Neuronal stem cell (in vitro differentiated cells): ENCODE measurements around the gene TMCC1.
A peak's percentile ranks its signal among the peaks of the same experiment; 100 is the strongest.

ENCODE experiments used
- DNase-seq: peaks from one replicate; pipeline ENCODE4 v3.0.0-alpha.2; 2013; ENCODE audit warnings: low spot score
- H2AFZ ChIP-seq: one replicate; pipeline ENCODE4 v1.6.1; 2013; ENCODE audit warnings: mild to moderate bottlenecking, low read length, inconsistent platforms
- H2AK5ac ChIP-seq: 2 replicates; pipeline ENCODE4 v1.6.1; 2013; ENCODE audit warnings: low read depth, mild to moderate bottlenecking, inconsistent platforms, low read length, moderate library complexity, mixed read lengths
- H2BK120ac ChIP-seq: 2 replicates; pipeline ENCODE4 v1.6.1; 2013; ENCODE audit warnings: low read depth, mild to moderate bottlenecking, inconsistent platforms, low read length, moderate library complexity, mixed read lengths
- H2BK12ac ChIP-seq: one replicate; pipeline ENCODE4 v1.6.1; 2013; ENCODE audit warnings: low read length, inconsistent platforms
- H2BK15ac ChIP-seq: 2 replicates; pipeline ENCODE4 v1.6.1; 2013; ENCODE audit warnings: mild to moderate bottlenecking, low read length, inconsistent platforms, mixed read lengths
- H2BK5ac ChIP-seq: one replicate; pipeline ENCODE4 v1.6.1; 2013; ENCODE audit warnings: inconsistent platforms, mild to moderate bottlenecking, low read length, moderate library complexity
- H3K14ac ChIP-seq: one replicate; pipeline ENCODE4 v1.6.1; 2013; ENCODE audit warnings: low read length, inconsistent platforms
- H3K18ac ChIP-seq: 2 replicates; pipeline ENCODE4 v1.6.1; 2013; ENCODE audit warnings: low read length, inconsistent platforms
- H3K23ac ChIP-seq: 2 replicates; pipeline ENCODE4 v1.6.1; 2013; ENCODE audit warnings: low read depth, mild to moderate bottlenecking, mixed read lengths, low read length, inconsistent platforms; ENCODE audit not compliant: poor library complexity
- H3K27ac ChIP-seq: replicated peaks from 3 replicates; pipeline ENCODE4 v1.5.1; 2013; ENCODE audit warnings: low read length, inconsistent platforms
- H3K27me3 ChIP-seq, 3 experiments: 2 replicates each; pipeline ENCODE4 v1.6.1; 2013; ENCODE audit warnings: low read length in 3 of 3, mild to moderate bottlenecking in 2 of 3, inconsistent platforms in 1 of 3, low read depth in 1 of 3, mixed read lengths in 1 of 3, moderate library complexity in 1 of 3; ENCODE audit not compliant: control insufficient read depth in 3 of 3, insufficient read depth in 3 of 3
- H3K36me3 ChIP-seq, 2 donors: replicated peaks in 1 of 2; 2 replicates each; pipeline ENCODE4 v1.6.1; 2013; ENCODE audit warnings: low read length in 2 of 2; ENCODE audit not compliant: control insufficient read depth in 2 of 2, insufficient read depth in 2 of 2
- H3K4ac ChIP-seq: 2 replicates; pipeline ENCODE4 v1.6.1; 2013; ENCODE audit warnings: inconsistent platforms, mild to moderate bottlenecking, low read length, moderate library complexity
- H3K4me1 ChIP-seq, 2 donors: 1 replicate in 1 of 2; 2 replicates in 1 of 2; pipeline ENCODE4 v1.6.1; 2013; ENCODE audit warnings: low read length in 2 of 2, low read depth in 1 of 2; ENCODE audit not compliant: control insufficient read depth in 2 of 2, insufficient read depth in 1 of 2
- H3K4me2 ChIP-seq: one replicate; pipeline ENCODE4 v1.6.1; 2013; ENCODE audit warnings: mild to moderate bottlenecking, low read length, inconsistent platforms; ENCODE audit not compliant: insufficient read depth, poor library complexity, severe bottlenecking
- H3K4me3 ChIP-seq, 2 donors: 2 replicates each; pipeline ENCODE4 v1.5.1; 2013; ENCODE audit warnings: low read length in 2 of 2, mild to moderate bottlenecking in 2 of 2, inconsistent platforms in 1 of 2, moderate library complexity in 1 of 2
- H3K79me1 ChIP-seq: one replicate; pipeline ENCODE4 v1.6.1; 2013; ENCODE audit warnings: low read depth, mild to moderate bottlenecking, inconsistent platforms, low read length, moderate library complexity
- H3K9ac ChIP-seq: one replicate; pipeline ENCODE4 v1.6.1; 2013; ENCODE audit warnings: mild to moderate bottlenecking, low read depth, low read length, inconsistent platforms; ENCODE audit not compliant: poor library complexity
- H3K9me3 ChIP-seq, 2 donors: replicated peaks in 1 of 2; 2 replicates each; pipeline versions ENCODE3 to v1.6.1; 2013; ENCODE audit warnings: low read length in 2 of 2, mild to moderate bottlenecking in 2 of 2, inconsistent platforms in 1 of 2, low read depth in 1 of 2, mixed read lengths in 1 of 2, moderate library complexity in 1 of 2; ENCODE audit not compliant: control insufficient read depth in 2 of 2, insufficient read depth in 1 of 2
- H4K8ac ChIP-seq: one replicate; pipeline ENCODE4 v1.6.1; 2013; ENCODE audit warnings: low read depth, mild to moderate bottlenecking, inconsistent platforms, low read length, moderate library complexity
- H4K91ac ChIP-seq: one replicate; pipeline ENCODE4 v1.6.1; 2013; ENCODE audit warnings: low read length, low read depth, mild to moderate bottlenecking, inconsistent platforms; ENCODE audit not compliant: poor library complexity
- WGBS, 2 donors: extraction: QIAGEN DNeasy Blood & Tissue Kit; methylation state at CpG; one replicate each; pipeline ENCODE4 v1.1.7; 2013; ENCODE audit warnings: missing lambda C conversion rate in 2 of 2, mixed read lengths in 1 of 2; ENCODE audit not compliant: insufficient read length in 2 of 2, insufficient replicate concordance in 1 of 2; ENCODE audit errors: extremely low coverage in 2 of 2; 5-methylcytosine and 5-hydroxymethylcytosine counted together

TMCC1 gene

DNA sequence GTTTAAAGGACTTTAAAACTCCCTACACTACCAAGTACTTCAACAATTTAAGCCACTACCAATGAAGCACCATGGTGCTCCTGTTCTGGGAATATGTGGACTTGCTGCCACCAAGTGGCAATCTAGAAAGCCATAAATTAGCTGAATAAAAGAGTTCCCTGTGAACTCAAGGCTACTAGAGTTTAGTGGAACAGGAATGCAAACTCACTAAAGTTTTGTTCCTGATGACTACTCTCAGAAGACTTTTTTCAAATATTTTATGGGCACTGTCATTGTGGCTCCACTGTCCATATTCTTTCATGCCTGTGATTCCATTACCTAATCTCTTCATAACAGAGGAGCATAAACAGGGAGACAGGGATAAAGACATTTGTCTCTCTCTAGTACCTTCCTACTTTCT lies 63.9 kb downstream of the TMCC1 start:
- Histone ChIP-seq H3K27me3 (no peaks in the 10 kb centered on the region), H3K9ac (no peak overlapping the region), H4K8ac (no peak overlapping the region), H2BK12ac (no peak overlapping the region), H3K4me3 (no peak overlapping the region), H3K23ac (no peak overlapping the region), H2BK120ac (no peak overlapping the region), H3K4ac (no peak overlapping the region), H2BK15ac (no peak overlapping the region), H3K36me3 (peaks cover 1 to 22% of the 10 kb centered on the region in 2 donors), H3K27ac (no peak overlapping the region), H3K18ac (no peak overlapping the region), H2AFZ (no peak overlapping the region), H3K4me2 (no peak overlapping the region), H2AK5ac (no peak overlapping the region), H3K9me3 (no peaks in the 10 kb centered on the region), H3K14ac (no peak overlapping the region), H2BK5ac (no peak overlapping the region), H3K79me1 (no peaks in the 10 kb centered on the region), H3K4me1 (peaks cover 0 to 4% of the 10 kb centered on the region in 2 donors), H4K91ac (no peak overlapping the region)
- peak; percentile 50 for DNase-seq

DNA sequence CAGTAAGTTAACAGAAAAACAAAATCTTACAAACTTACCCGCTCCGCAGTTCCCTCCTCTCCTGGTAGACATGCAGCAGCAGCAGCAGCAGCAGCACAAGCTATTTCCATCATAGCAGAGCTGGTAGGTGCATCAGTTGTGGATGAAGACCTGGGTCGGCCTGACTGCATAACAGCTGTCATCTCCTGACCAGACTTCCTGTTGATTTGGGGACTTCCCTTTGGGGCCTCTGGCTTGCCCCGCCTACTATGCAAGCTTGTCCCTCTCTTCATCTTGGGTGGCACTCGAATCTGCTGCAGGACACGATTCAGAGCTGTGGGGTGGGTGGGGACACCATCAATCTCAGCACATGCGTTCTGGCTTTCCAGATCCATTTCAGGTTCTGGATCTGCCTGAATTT lies 65.7 kb downstream of the TMCC1 start:
- H3K18ac ChIP-seq, result peak overlapping the region; percentile 44
- no peak overlapping the region for H3K27ac ChIP-seq
- H2BK120ac ChIP-seq, result peak overlapping the region; percentile 61
- H3K4me1 ChIP-seq, result peaks cover 0 to 4% of the 10 kb centered on the region in 2 donors
- no peaks in the 10 kb centered on the region for H3K79me1 ChIP-seq
- H3K4me2 ChIP-seq, result no peak overlapping the region
- no CpG with 5 or more reads among the region's 7 CpGs for WGBS, 2 donors
- H2AK5ac ChIP-seq, result no peak overlapping the region
- no peak overlapping the region for H3K23ac ChIP-seq
- no peak overlapping the region for H2BK15ac ChIP-seq
- H2AFZ ChIP-seq, result no peak overlapping the region
- no peak for DNase-seq
- no peaks in the 10 kb centered on the region for H3K27me3 ChIP-seq
- H2BK5ac ChIP-seq, result peak overlapping the region; percentile 91
- no peak overlapping the region for H2BK12ac ChIP-seq
- no peak overlapping the region for H3K4ac ChIP-seq
- peak overlapping the region; percentile 71 for H3K14ac ChIP-seq
- peaks cover 1 to 29% of the 10 kb centered on the region in 2 donors for H3K36me3 ChIP-seq
- H3K9me3 ChIP-seq, result no peaks in the 10 kb centered on the region
- no peak overlapping the region for H4K8ac ChIP-seq
- no peak overlapping the region for H3K4me3 ChIP-seq
- H3K9ac ChIP-seq, result peak overlapping the region; percentile 21
- no peak overlapping the region for H4K91ac ChIP-seq

DNA sequence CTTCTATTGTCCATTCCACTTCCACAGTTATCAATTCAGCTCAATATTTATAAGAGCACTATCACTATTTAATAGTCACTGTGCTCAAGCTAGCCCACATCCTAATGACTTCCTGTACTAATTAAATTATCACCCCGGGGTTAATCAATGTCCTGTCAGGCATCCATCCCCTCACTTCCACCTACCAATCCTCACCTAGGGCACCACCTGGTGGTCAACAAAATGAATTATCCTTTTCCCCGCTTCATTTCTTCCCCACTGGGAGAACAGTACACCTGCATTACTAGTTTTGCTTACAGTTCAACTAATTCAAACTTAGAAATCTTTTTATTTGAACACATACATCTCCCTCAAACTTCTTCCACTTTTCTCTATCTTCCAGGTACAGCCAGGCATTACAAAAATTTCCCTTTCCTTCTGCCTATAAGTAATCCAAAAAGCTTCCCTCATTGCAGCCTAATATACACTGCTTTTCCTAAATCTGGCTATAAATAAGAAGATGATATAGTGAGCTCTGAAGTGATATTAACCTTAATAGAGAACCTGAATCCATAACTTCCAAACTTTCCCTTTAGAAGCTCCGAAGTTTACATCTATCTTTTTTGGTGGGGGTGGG lies 68.5 kb downstream of the TMCC1 start:
- Histone ChIP-seq H2BK12ac (no peak overlapping the region), H2AFZ (no peak overlapping the region), H3K4me3 (no peak overlapping the region), H2AK5ac (no peak overlapping the region), H2BK15ac (no peak overlapping the region), H3K27me3 (no peaks in the 10 kb centered on the region), H3K9me3 (no peaks in the 10 kb centered on the region), H3K36me3 (peaks cover 1 to 43% of the 10 kb centered on the region in 2 donors), H3K9ac (no peak overlapping the region), H3K23ac (no peak overlapping the region), H3K14ac (no peak overlapping the region), H2BK120ac (no peak overlapping the region), H3K4me1 (peaks cover 0 to 4% of the 10 kb centered on the region in 2 donors), H3K4ac (no peak overlapping the region), H4K91ac (no peak overlapping the region), H3K27ac (no peak overlapping the region), H3K18ac (no peak overlapping the region), H3K79me1 (no peaks in the 10 kb centered on the region), H3K4me2 (no peak overlapping the region), H2BK5ac (no peak overlapping the region), H4K8ac (no peak overlapping the region)
- no CpG with 5 or more reads among the region's 3 CpGs for WGBS, 2 donors
- DNase-seq, result peak; percentile 58

DNA sequence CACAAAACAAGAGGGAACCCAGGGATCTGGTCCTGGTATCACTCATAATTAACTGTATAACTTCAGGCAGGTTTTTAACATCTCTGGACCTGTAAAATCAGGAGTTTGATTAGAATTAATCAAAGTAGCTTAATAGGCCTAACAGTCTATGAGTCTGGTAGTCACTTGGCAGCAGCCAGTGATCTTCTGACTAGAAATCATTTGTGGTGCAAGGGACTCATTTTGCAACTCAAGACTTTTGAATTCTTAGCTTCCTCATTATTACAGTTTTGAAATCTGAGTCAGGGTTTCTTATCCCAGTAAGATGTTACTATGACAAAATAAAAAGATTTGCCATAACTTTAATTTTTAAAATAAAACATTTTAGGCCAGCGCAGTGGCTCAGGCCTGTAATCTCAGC lies 70.8 kb downstream of the TMCC1 start:
- Histone ChIP-seq H3K27ac (no peak overlapping the region), H3K23ac (no peak overlapping the region), H3K36me3 (peaks cover 0 to 43% of the 10 kb centered on the region in 2 donors), H2BK12ac (no peak overlapping the region), H2BK120ac (no peak overlapping the region), H3K4me1 (no peaks in the 10 kb centered on the region), H3K14ac (no peak overlapping the region), H4K8ac (no peak overlapping the region), H2AFZ (no peak overlapping the region), H3K4me3 (no peak overlapping the region), H2AK5ac (no peak overlapping the region), H3K9ac (no peak overlapping the region), H3K18ac (no peak overlapping the region), H3K79me1 (no peaks in the 10 kb centered on the region), H3K27me3 (no peaks in the 10 kb centered on the region), H3K9me3 (no peaks in the 10 kb centered on the region), H2BK15ac (no peak overlapping the region), H4K91ac (no peak overlapping the region), H3K4ac (no peak overlapping the region), H2BK5ac (no peak overlapping the region), H3K4me2 (no peak overlapping the region)
- no CpG with 5 or more reads among the region's 1 CpG for WGBS, 2 donors
- no peak for DNase-seq
